ENCODE results near the gene MOV10L1. TPM values are rescaled to one million over a fixed set of nuclear protein-coding genes. Genes with fewer than 3 reads are reported as not detected.

The MOV10L1 gene
- total and polyA plus RNA-seq, 10 donors: 0.10 to 0.37 (median 0.15) TPM; not detected in 7

DNA sequence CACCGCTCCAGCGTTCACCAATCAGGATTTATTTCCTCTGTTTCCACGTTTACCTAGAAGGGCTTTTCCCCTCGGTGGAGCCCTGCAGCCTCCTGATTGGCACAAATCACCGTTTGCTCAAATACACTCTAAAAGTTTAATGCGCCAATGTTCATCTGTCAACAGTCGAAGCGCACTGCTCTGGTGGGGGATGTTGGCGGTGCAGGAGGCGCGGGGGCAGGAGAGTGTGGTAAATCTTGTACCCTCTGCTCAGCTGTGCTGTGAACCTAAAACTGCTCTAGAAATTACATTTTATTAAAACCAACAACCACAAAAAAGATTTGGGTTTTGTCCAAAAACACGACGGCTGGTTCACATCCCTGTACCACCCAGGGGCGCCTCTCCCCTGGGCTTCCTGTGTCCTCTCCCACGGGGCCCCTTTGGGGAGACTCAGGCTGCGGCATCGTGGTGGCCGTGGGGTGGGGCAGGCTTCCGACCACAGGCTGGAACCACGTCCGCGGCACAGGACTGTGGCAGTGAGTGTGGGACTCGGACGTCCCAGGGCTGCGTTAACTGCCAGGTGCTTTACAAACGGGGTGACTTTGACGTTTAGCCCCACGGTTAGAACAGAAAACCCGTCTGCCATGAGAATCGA is 45.2 kb upstream of the MOV10L1 start:
- intact Hi-C loops (cut with DNase I; ENCODE audit: low total_unique reads): no loop called here
- Histone ChIP-seq H3K9me3 (peaks cover 0 to 2% (median under 1%) of the 10 kb centered on the region in 8 donors), H3K27ac (no peak overlapping the region), H3K4me3 (no peak overlapping the region), H3K36me3 (no peaks in the 10 kb centered on the region), H3K4me1 (peaks cover 0 to 11% (median 0%) of the 10 kb centered on the region in 6 donors), H3K27me3 (replicated peaks in 1 of 7) (peaks cover 0 to 65% (median 22%) of the 10 kb centered on the region in 7 donors)
- TF ChIP-seq, protein P1, sequence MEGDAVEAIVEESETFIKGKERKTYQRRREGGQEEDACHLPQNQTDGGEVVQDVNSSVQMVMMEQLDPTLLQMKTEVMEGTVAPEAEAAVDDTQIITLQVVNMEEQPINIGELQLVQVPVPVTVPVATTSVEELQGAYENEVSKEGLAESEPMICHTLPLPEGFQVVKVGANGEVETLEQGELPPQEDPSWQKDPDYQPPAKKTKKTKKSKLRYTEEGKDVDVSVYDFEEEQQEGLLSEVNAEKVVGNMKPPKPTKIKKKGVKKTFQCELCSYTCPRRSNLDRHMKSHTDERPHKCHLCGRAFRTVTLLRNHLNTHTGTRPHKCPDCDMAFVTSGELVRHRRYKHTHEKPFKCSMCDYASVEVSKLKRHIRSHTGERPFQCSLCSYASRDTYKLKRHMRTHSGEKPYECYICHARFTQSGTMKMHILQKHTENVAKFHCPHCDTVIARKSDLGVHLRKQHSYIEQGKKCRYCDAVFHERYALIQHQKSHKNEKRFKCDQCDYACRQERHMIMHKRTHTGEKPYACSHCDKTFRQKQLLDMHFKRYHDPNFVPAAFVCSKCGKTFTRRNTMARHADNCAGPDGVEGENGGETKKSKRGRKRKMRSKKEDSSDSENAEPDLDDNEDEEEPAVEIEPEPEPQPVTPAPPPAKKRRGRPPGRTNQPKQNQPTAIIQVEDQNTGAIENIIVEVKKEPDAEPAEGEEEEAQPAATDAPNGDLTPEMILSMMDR (IDR thresholded peaks at IDR 0.05 in 8 of 11, conservative IDR thresholded peaks at IDR 0.05 in 3 of 11): no peak
- no peak for TF ChIP-seq POLR2AphosphoS5 (IDR thresholded peaks at IDR 0.05)
- no peak for TF ChIP-seq POLR2A (IDR thresholded peaks at IDR 0.05)
- 27 to 40% (median 31%) methylated on average over 19 to 30 of the region's 30 CpGs for WGBS, 5 donors
- DNase-seq: no peak

DNA sequence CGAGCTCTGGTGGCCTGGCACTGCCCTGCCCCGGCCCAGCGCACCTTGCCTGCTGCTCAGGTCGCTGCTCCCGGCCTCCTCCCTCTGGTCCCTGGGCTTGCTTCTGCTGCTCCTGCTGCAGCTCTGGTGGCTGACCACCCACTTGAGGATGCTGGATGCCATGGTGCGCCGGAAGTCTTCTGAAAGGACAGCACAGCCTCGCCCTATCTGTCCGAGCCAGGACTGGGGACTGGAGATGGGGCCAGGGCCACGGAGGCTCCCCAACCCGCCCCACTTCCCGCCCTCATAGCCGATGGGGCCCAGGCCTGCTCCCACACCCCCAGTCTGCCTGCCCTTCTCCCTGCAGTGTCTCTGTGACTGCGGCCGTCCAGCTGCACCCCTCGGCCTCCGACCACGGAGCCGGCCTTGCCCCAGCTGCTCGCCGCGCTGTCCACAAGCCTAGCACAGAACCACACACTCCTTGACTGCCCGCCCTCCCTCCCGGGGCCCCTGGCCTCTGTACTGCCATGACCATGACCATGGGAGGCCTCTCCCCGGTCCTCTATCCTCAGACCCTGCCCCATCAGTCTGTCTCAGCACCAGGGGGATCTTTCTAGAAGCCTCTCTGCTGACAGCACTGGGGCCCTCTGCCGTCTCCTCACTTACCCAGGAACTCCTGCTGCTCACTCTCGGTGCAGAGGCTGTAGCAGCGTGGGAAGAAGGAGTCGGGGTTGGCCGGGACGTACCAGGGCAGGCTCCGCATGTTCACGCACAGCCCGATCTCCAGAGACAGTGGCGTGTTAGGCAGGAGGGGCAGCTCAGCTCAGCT is 44.4 kb upstream of the MOV10L1 start:
- WGBS, 5 donors: 78 to 86% (median 82%) methylated on average over 21 to 35 of the region's 35 CpGs
- DNase-seq: no peak
- Histone ChIP-seq H3K27me3 (replicated peaks in 1 of 7) (peaks cover 0 to 72% (median 22%) of the 10 kb centered on the region in 7 donors), H3K9me3 (no peaks in the 10 kb centered on the region), H3K4me1 (peaks cover 0 to 11% (median 0%) of the 10 kb centered on the region in 6 donors), H3K4me3 (no peak overlapping the region), H3K36me3 (no peaks in the 10 kb centered on the region), H3K27ac (no peak overlapping the region)
- intact Hi-C loops (cut with DNase I; ENCODE audit: low total_unique reads): no loop called here
- no peak for TF ChIP-seq POLR2AphosphoS5 (IDR thresholded peaks at IDR 0.05)
- TF ChIP-seq, protein P1 (IDR thresholded peaks at IDR 0.05 in 8 of 11, conservative IDR thresholded peaks at IDR 0.05 in 3 of 11): no peak
- no peak for TF ChIP-seq POLR2A (IDR thresholded peaks at IDR 0.05)

DNA sequence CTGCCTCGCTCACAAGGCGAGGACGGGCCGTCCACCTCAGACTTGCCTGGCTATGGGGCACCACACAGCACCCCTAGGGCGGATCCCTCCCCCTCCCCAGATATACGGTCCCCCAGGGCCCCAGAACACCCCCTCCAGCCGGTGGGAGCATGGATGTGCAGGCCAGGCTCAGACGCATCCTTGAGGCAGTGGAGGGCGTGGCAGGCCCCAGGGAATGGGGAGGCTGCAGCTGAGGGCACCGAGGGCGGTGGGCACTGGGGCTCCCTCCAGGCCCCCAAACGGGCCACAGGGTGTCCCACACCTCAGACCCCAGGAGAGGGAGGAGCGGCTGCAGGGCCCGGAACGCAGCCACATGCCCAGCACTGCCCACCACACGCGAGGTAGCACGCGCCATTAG is 43.8 kb upstream of the MOV10L1 start:
- no peaks in the 10 kb centered on the region for H3K9me3 ChIP-seq
- H3K27me3 ChIP-seq (replicated peaks in 1 of 7): peaks cover 0 to 72% (median 22%) of the 10 kb centered on the region in 7 donors
- no peak overlapping the region for H3K4me3 ChIP-seq
- H3K4me1 ChIP-seq: peaks cover 0 to 11% (median 0%) of the 10 kb centered on the region in 6 donors
- intact Hi-C loops (cut with DNase I; ENCODE audit: low total_unique reads): no loop called here
- H3K27ac ChIP-seq: no peak overlapping the region
- no peaks in the 10 kb centered on the region for H3K36me3 ChIP-seq
- no peak for DNase-seq
- TF ChIP-seq, protein P1 (IDR thresholded peaks at IDR 0.05 in 8 of 11, conservative IDR thresholded peaks at IDR 0.05 in 3 of 11): no peak
- TF ChIP-seq POLR2AphosphoS5 (IDR thresholded peaks at IDR 0.05) (no peak), POLR2A (IDR thresholded peaks at IDR 0.05) (no peak)
- 80 to 89% (median 85%) methylated on average over 12 to 19 of the region's 19 CpGs for WGBS, 5 donors

Data from spleen (tissue), 11 donors.